Smooth muscle cell of the brain vasculature (primary cell): ENCODE measurements around the gene SMYD3.
"Not testable (repeated sequence)": the region's sequence is repeated elsewhere in the genome, so short reads cannot be mapped to it uniquely, and the experiment has no call there.

Experiments used
- DNase-seq: peaks from one replicate; pipeline ENCODE4 v3.0.0-alpha.2; 2012; ENCODE audit warnings: low read depth, low spot score

The SMYD3 gene

GRCh38 chr1:246035060-246035541 is 472.0 kb downstream of the SMYD3 start:
- DNase-seq: no peak

- no peak for DNase-seq
Observed at GRCh38 chr1:246034630-246035029, 472.4 kb downstream of the SMYD3 start.

GRCh38 chr1:246032984-246033383 is 474.1 kb downstream of the SMYD3 start:
- no peak for DNase-seq

- DNase-seq: no peak
Observed at GRCh38 chr1:246032031-246032551, 475.0 kb downstream of the SMYD3 start.

GRCh38 chr1:246029616-246030015 is 477.5 kb downstream of the SMYD3 start:
- no peak for DNase-seq

GRCh38 chr1:246024118-246024517 is 483.0 kb downstream of the SMYD3 start:
- DNase-seq: not testable (repeated sequence)

GRCh38 chr1:246020211-246020954 is 486.7 kb downstream of the SMYD3 start:
- no peak for DNase-seq

- no peak for DNase-seq
Observed at GRCh38 chr1:246018146-246018545, 488.9 kb downstream of the SMYD3 start.

GRCh38 chr1:246012341-246012740 is 494.7 kb downstream of the SMYD3 start:
- DNase-seq: no peak

GRCh38 chr1:246010386-246010785 is 496.7 kb downstream of the SMYD3 start:
- no peak for DNase-seq

- DNase-seq: no peak
Observed at GRCh38 chr1:246008363-246008831, 498.7 kb downstream of the SMYD3 start.

- no peak for DNase-seq
Observed at GRCh38 chr1:246005067-246005466, 502.0 kb downstream of the SMYD3 start.

- no peak for DNase-seq
Observed at GRCh38 chr1:246004301-246004700, 502.8 kb downstream of the SMYD3 start.

- no peak for DNase-seq
Observed at GRCh38 chr1:246003442-246003730, 503.7 kb downstream of the SMYD3 start.

GRCh38 chr1:246002725-246003441 is 504.2 kb downstream of the SMYD3 start:
- DNase-seq: peak; percentile 76

- DNase-seq: no peak
Observed at GRCh38 chr1:246001837-246002230, 505.2 kb downstream of the SMYD3 start.

GRCh38 chr1:246001142-246001836 is 505.8 kb downstream of the SMYD3 start:
- no peak for DNase-seq

GRCh38 chr1:246000638-246001015 is 506.5 kb downstream of the SMYD3 start:
- DNase-seq: no peak

- no peak for DNase-seq
Observed at GRCh38 chr1:245999697-246000637, 507.1 kb downstream of the SMYD3 start.

GRCh38 chr1:245997471-245998258 is 509.4 kb downstream of the SMYD3 start:
- DNase-seq: no peak
